Activated naive CD8-positive, alpha-beta T cell treated with anti-CD3 and anti-CD28 coated beads, Interleukin-2, amount 50 U/mL, for 16 hours (primary cell): ENCODE measurements around the gene TRAIP.
"Not testable (repeated sequence)": the region's sequence is repeated elsewhere in the genome, so short reads cannot be mapped to it uniquely, and the experiment has no call there.

Experiments
- DNase-seq: peaks from one replicate; pipeline ENCODE4 v3.0.0-alpha.2; 2020; ENCODE audit warnings: low read depth, low spot score

Gene TRAIP

GRCh38 chr3:49826016-49826415, 30.3 kb downstream of the TRAIP start:
- no peak for DNase-seq

- not testable (repeated sequence) for DNase-seq
Measured at GRCh38 chr3:49823131-49823530, 33.2 kb downstream of the TRAIP start.

- DNase-seq = no peak
Measured at GRCh38 chr3:49813497-49814174, 42.7 kb downstream of the TRAIP start, which contains the start of gene UBA7. Gene UBA7 (minus strand): TSS chr3:49813953. CDS start chr3:49813787, 166 bp downstream.

GRCh38 chr3:49812916-49813496, 43.4 kb downstream of the TRAIP start:
- DNase-seq = no peak

- DNase-seq = no peak
Measured at GRCh38 chr3:49807431-49808114, 48.8 kb downstream of the TRAIP start.

GRCh38 chr3:49806850-49807249, 49.5 kb downstream of the TRAIP start:
- DNase-seq = no peak

GRCh38 chr3:49805897-49806701, 50.3 kb downstream of the TRAIP start:
- no peak for DNase-seq

GRCh38 chr3:49805367-49805782, 51.0 kb downstream of the TRAIP start:
- DNase-seq = no peak

- no peak for DNase-seq
Measured at GRCh38 chr3:49804141-49805041, 52.0 kb downstream of the TRAIP start.

- DNase-seq = peak; percentile 28
Measured at GRCh38 chr3:49803465-49804140, 52.8 kb downstream of the TRAIP start.

- peak; percentile 79 for DNase-seq
Measured at GRCh38 chr3:49802719-49803464, 53.5 kb downstream of the TRAIP start, which contains the start of gene INKA1. Gene INKA1 (plus strand): TSS chr3:49803261. CDS start chr3:49803393, 132 bp downstream.

GRCh38 chr3:49801160-49801559, 55.2 kb downstream of the TRAIP start:
- no peak for DNase-seq

GRCh38 chr3:49799761-49800160, 56.6 kb downstream of the TRAIP start, which contains the start of gene CDHR4:
Gene CDHR4 (minus strand): TSS chr3:49799873. CDS start chr3:49799812, 61 bp downstream.
- DNase-seq = no peak

GRCh38 chr3:49799105-49799504, 57.3 kb downstream of the TRAIP start:
- no peak for DNase-seq

GRCh38 chr3:49794926-49795905, 61.1 kb downstream of the TRAIP start:
- DNase-seq = no peak

- DNase-seq = no peak
Measured at GRCh38 chr3:49794431-49794830, 61.9 kb downstream of the TRAIP start.

- no peak for DNase-seq
Measured at GRCh38 chr3:49793486-49794085, 62.8 kb downstream of the TRAIP start.
